MM.1S (cell line): ENCODE measurements around the gene TAF11L6.
"Not testable (repeated sequence)": the region's sequence is repeated elsewhere in the genome, so short reads cannot be mapped to it uniquely, and the experiment has no call there.

ENCODE experiments used
- DNase-seq: peaks from one replicate; pipeline ENCODE4 v3.0.0-alpha.2; 2015
- H2AFZ ChIP-seq: fragments of 300-600 bp; sonication (generic); 2 replicates; pipeline ENCODE4 v1.6.0; 2016; ENCODE audit warnings: antibody characterized with exemption, low read length
- H3F3A ChIP-seq: fragments of 300-600 bp; sonication (generic); 2 replicates; pipeline ENCODE4 v1.6.1; 2016; ENCODE audit warnings: mild to moderate bottlenecking, antibody characterized with exemption, low read length, moderate library complexity, mixed read lengths; ENCODE audit not compliant: insufficient read depth
- H3K27ac ChIP-seq: fragments of 300-600 bp; sonication (generic); 2 replicates; pipeline ENCODE4 v1.5.1; 2016; ENCODE audit warnings: mild to moderate bottlenecking, low read length
- H3K27me3 ChIP-seq: fragments of 300-600 bp; sonication (generic); replicated peaks from 2 replicates; pipeline ENCODE4 v1.6.0; 2016; ENCODE audit warnings: low read length; ENCODE audit not compliant: insufficient read depth
- H3K36me3 ChIP-seq: fragments of 300-600 bp; sonication (generic); replicated peaks from 2 replicates; pipeline ENCODE4 v1.6.1; 2016; ENCODE audit warnings: mild to moderate bottlenecking, low read length, mixed read lengths; ENCODE audit not compliant: insufficient read depth
- H3K4me1 ChIP-seq: fragments of 300-600 bp; sonication (generic); 2 replicates; pipeline ENCODE4 v1.6.1; 2016; ENCODE audit warnings: low read length, mixed read lengths
- H3K4me2 ChIP-seq: fragments of 300-600 bp; sonication (generic); 2 replicates; pipeline ENCODE4 v1.6.0; 2016; ENCODE audit warnings: low read depth, low read length
- H3K4me3 ChIP-seq: fragments of 300-600 bp; sonication (generic); 2 replicates; pipeline ENCODE4 v1.5.1; 2016; ENCODE audit warnings: low read length, mixed read lengths
- H3K79me2 ChIP-seq: fragments of 300-600 bp; sonication (generic); 2 replicates; pipeline ENCODE4 v1.6.1; 2016; ENCODE audit warnings: mixed run types, low read length, mixed read lengths
- H3K9ac ChIP-seq: fragments of 300-600 bp; sonication (generic); 2 replicates; pipeline ENCODE4 v1.6.1; 2016; ENCODE audit warnings: low read length, mixed read lengths
- H3K9me2 ChIP-seq: fragments of 300-600 bp; sonication (generic); replicated peaks from 2 replicates; pipeline ENCODE4 v1.6.1; 2016; ENCODE audit warnings: mild to moderate bottlenecking, low read length, mixed read lengths; ENCODE audit not compliant: insufficient read depth
- H3K9me3 ChIP-seq: fragments of 300-600 bp; sonication (generic); replicated peaks from 2 replicates; pipeline ENCODE4 v1.6.1; 2016; ENCODE audit warnings: mild to moderate bottlenecking, low read length, mixed read lengths; ENCODE audit not compliant: insufficient read depth
- H4K20me1 ChIP-seq: fragments of 300-600 bp; sonication (generic); 2 replicates; pipeline ENCODE4 v1.6.1; 2016; ENCODE audit warnings: mild to moderate bottlenecking, low read length, moderate library complexity, mixed read lengths; ENCODE audit not compliant: insufficient read depth

TAF11L6 gene

GRCh38 chr5:17519508-17519907 is 9.0 kb upstream of the TAF11L6 start:
- not testable (repeated sequence) for H3K27me3 ChIP-seq, H2AFZ ChIP-seq, H4K20me1 ChIP-seq, H3K9me2 ChIP-seq, H3K9ac ChIP-seq, H3K4me1 ChIP-seq, H3K36me3 ChIP-seq, H3K79me2 ChIP-seq, DNase-seq, H3F3A ChIP-seq, H3K9me3 ChIP-seq, H3K4me2 ChIP-seq, H3K27ac ChIP-seq, H3K4me3 ChIP-seq

GRCh38 chr5:17521501-17521900 is 7.0 kb upstream of the TAF11L6 start, which contains the start of gene TAF11L4:
TSS of gene TAF11L4 (plus strand) at chr5:17521801.
- not testable (repeated sequence) for H3K9me2 ChIP-seq, H3K27me3 ChIP-seq, H3K4me3 ChIP-seq, H3K27ac ChIP-seq, H3K9ac ChIP-seq, H3K36me3 ChIP-seq, H3F3A ChIP-seq, H3K79me2 ChIP-seq, H3K9me3 ChIP-seq, H3K4me2 ChIP-seq, DNase-seq, H3K4me1 ChIP-seq, H4K20me1 ChIP-seq, H2AFZ ChIP-seq

- H3K79me2 ChIP-seq, H3K9me2 ChIP-seq, H3F3A ChIP-seq, DNase-seq, H3K9ac ChIP-seq, H3K9me3 ChIP-seq, H4K20me1 ChIP-seq, H3K4me1 ChIP-seq, H3K27me3 ChIP-seq, H3K27ac ChIP-seq, H3K36me3 ChIP-seq, H2AFZ ChIP-seq, H3K4me3 ChIP-seq, H3K4me2 ChIP-seq: not testable (repeated sequence)
Observed at GRCh38 chr5:17524935-17525334, 3.5 kb upstream of the TAF11L6 start, which contains the start of gene TAF11L5. TSS of gene TAF11L5 (plus strand) at chr5:17525235.

GRCh38 chr5:17526504-17526903 is 2.0 kb upstream of the TAF11L6 start:
- not testable (repeated sequence) for H4K20me1 ChIP-seq, DNase-seq, H3K4me3 ChIP-seq, H3K9me2 ChIP-seq, H3K27ac ChIP-seq, H3K9me3 ChIP-seq, H3K4me2 ChIP-seq, H3K36me3 ChIP-seq, H3K9ac ChIP-seq, H3K79me2 ChIP-seq, H2AFZ ChIP-seq, H3F3A ChIP-seq, H3K27me3 ChIP-seq, H3K4me1 ChIP-seq
